Parathyroid adenoma (tissue), 2 donors: ENCODE results near the gene KLF17.

Source experiments
- H2AFZ ChIP-seq: fragments of 300-600 bp; sonication (generic); one replicate; pipeline ENCODE4 v1.7.0; 2017; ENCODE audit warnings: antibody characterized with exemption, mild to moderate bottlenecking
- H3K27ac ChIP-seq: fragments of 300-600 bp; sonication (generic); one replicate; pipeline ENCODE4 v1.7.0; 2017
- H3K27me3 ChIP-seq: fragments of 300-600 bp; sonication (generic); one replicate; pipeline ENCODE4 v1.7.0; 2017; ENCODE audit warnings: low read length; ENCODE audit not compliant: control insufficient read depth, insufficient read depth
- H3K36me3 ChIP-seq: fragments of 300-600 bp; sonication (generic); one replicate; pipeline ENCODE4 v1.7.0; 2017; ENCODE audit warnings: low read length; ENCODE audit not compliant: control insufficient read depth, insufficient read depth
- H3K4me1 ChIP-seq: fragments of 300-600 bp; sonication (generic); one replicate; pipeline ENCODE4 v1.7.0; 2017; ENCODE audit warnings: control low read depth
- H3K4me2 ChIP-seq: fragments of 300-600 bp; sonication (generic); one replicate; pipeline ENCODE4 v1.7.0; 2017; ENCODE audit warnings: low read length
- H3K4me3 ChIP-seq: fragments of 300-600 bp; sonication (generic); one replicate; pipeline ENCODE4 v1.7.0; 2017; ENCODE audit warnings: low read depth, low read length
- H3K79me2 ChIP-seq: fragments of 300-600 bp; sonication (generic); one replicate; pipeline ENCODE4 v1.7.0; 2017; ENCODE audit warnings: control low read depth
- H3K9ac ChIP-seq: fragments of 300-600 bp; sonication (generic); one replicate; pipeline ENCODE4 v1.7.0; 2017; ENCODE audit warnings: mild to moderate bottlenecking
- H3K9me3 ChIP-seq: fragments of 300-600 bp; sonication (generic); one replicate; pipeline ENCODE4 v1.7.0; 2017; ENCODE audit warnings: low read length; ENCODE audit not compliant: control insufficient read depth
- TF ChIP-seq, protein P1 (sequence below): fragments of 300-600 bp; sonication (generic); IDR thresholded peaks from one replicate; pipeline ENCODE4 v1.7.0; 2017; ENCODE audit warnings: antibody characterized with exemption, mild to moderate bottlenecking
- donor health status: primary hyperparathyroidism.

KLF17 gene

DNA sequence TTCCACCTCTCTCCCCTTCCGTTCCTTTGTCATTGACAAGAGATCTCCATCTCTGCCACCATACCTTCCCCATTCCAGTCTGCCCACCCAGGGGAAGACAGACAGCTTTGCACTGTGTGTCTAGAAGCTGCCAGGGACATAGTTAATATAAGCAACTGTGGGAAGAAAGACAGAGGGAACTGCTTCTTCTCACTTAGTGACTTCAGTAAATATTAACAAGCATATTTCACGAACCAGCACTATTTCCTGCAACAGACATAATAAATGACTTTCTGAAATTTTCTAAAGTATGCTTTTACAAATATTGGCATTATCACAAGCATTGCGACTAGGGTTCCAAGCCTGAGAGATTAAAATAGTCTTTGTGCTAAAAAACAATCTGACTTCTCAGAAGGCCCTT lies 44.2 kb upstream of the KLF17 start:
- TF ChIP-seq, protein P1, sequence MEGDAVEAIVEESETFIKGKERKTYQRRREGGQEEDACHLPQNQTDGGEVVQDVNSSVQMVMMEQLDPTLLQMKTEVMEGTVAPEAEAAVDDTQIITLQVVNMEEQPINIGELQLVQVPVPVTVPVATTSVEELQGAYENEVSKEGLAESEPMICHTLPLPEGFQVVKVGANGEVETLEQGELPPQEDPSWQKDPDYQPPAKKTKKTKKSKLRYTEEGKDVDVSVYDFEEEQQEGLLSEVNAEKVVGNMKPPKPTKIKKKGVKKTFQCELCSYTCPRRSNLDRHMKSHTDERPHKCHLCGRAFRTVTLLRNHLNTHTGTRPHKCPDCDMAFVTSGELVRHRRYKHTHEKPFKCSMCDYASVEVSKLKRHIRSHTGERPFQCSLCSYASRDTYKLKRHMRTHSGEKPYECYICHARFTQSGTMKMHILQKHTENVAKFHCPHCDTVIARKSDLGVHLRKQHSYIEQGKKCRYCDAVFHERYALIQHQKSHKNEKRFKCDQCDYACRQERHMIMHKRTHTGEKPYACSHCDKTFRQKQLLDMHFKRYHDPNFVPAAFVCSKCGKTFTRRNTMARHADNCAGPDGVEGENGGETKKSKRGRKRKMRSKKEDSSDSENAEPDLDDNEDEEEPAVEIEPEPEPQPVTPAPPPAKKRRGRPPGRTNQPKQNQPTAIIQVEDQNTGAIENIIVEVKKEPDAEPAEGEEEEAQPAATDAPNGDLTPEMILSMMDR = no peak
- Histone ChIP-seq H3K27ac (no peak overlapping the region), H3K79me2 (no peaks in the 10 kb centered on the region)

DNA sequence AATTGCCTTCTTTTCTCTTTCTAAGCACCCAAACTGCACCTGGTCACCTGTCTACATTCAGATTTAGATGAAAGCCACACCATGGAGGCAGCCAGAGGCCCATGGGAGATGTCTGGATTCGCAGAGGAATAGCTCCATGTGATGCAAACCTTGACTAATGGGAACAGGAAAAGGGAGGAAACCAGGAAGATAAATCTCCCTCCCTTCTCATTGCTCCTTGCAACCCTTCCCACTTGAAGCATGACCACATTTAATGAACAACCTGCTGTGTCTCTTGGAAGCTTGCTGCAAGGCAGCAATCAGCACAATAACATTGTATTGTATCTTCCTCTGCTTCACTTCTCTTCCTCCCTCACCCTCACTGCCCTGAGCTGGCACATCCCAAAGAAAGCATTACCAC lies 42.6 kb upstream of the KLF17 start:
- Histone ChIP-seq H3K9ac (no peak overlapping the region), H3K27ac (no peak overlapping the region), H2AFZ (no peak overlapping the region), H3K4me1 (no peaks in the 10 kb centered on the region), H3K4me2 (no peak overlapping the region), H3K9me3 (no peaks in the 10 kb centered on the region), H3K36me3 (no peaks in the 10 kb centered on the region), H3K4me3 (no peak overlapping the region), H3K27me3 (no peaks in the 10 kb centered on the region), H3K79me2 (no peaks in the 10 kb centered on the region)
- TF ChIP-seq, protein P1 = no peak

More for the DNA sequence above, 44.2 kb upstream of the KLF17 start:
- Histone ChIP-seq H3K9me3 (no peaks in the 10 kb centered on the region), H2AFZ (no peak overlapping the region), H3K4me3 (no peak overlapping the region), H3K36me3 (no peaks in the 10 kb centered on the region), H3K9ac (no peak overlapping the region), H3K4me1 (no peaks in the 10 kb centered on the region), H3K4me2 (no peak overlapping the region), H3K27me3 (no peaks in the 10 kb centered on the region)

DNA sequence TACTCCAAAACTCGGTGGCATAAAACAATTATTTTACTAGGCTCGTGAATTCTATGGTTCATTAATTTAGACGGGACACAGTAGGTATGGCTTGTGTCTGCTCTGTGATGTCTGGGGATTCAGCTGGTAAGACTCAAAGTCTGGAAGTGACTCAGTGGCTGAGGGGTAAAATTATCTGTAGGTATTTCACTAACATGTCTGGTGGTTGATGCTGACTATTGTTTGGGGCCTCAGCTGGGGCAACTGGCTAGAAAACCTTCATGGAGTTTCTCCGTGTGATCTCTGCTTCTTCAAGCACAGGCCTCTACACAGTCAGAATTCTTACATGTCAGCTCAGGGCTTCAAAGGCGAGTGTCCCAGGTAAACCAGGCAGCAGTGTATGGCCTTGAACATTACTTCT lies 41.2 kb upstream of the KLF17 start:
- no peak overlapping the region for H3K4me2 ChIP-seq
- no peak overlapping the region for H3K9ac ChIP-seq
- TF ChIP-seq, protein P1 = no peak
- H3K4me3 ChIP-seq = no peak overlapping the region
- no peaks in the 10 kb centered on the region for H3K36me3 ChIP-seq
- H3K27ac ChIP-seq = no peak overlapping the region
- no peak overlapping the region for H2AFZ ChIP-seq
- no peaks in the 10 kb centered on the region for H3K27me3 ChIP-seq
- no peaks in the 10 kb centered on the region for H3K79me2 ChIP-seq
- no peaks in the 10 kb centered on the region for H3K9me3 ChIP-seq
- no peaks in the 10 kb centered on the region for H3K4me1 ChIP-seq

DNA sequence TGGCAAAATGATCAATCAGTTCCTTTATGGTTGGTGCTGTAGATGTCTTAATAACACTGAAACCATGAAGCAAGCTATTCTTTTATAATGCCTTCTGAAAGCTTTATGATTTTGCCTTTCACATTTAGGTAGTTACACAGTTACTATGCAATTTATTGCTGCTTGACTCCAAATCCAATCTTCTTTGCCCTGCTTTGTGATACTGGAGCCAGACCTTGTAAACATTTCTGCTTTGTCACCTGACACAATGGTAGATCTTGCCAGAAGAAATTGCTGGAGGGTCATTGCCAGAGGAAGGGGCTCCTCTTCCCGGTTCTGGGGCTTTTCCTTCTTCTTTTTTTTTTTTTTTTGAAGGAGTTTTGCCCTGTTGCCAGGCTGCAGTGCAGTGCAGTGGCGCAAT lies 40.5 kb upstream of the KLF17 start:
- H3K4me2 ChIP-seq = no peak overlapping the region
- no peaks in the 10 kb centered on the region for H3K4me1 ChIP-seq

DNA sequence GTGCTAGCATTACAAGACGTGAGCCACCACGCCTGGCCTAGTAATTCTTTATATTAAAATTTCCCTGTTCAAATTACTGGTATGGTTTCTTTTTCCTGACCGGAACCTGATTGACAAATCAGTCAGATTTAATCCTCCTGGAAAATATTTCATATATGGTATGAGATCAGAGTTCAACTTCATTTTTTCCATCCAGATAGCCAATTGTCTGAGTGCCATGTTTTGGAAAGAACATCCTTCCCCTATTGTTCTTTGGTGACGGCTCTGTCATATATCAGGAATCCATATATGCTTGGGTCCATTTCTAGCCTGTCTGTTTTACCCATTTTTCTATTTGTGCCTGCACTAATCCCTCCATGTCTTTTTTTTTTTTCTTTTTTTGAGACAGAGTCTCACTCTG lies 39.1 kb upstream of the KLF17 start:
- H3K4me3 ChIP-seq = no peak overlapping the region
- no peak overlapping the region for H2AFZ ChIP-seq
- H3K79me2 ChIP-seq = no peaks in the 10 kb centered on the region
- TF ChIP-seq, protein P1 = no peak
- no peak overlapping the region for H3K9ac ChIP-seq
- no peaks in the 10 kb centered on the region for H3K27me3 ChIP-seq
- no peaks in the 10 kb centered on the region for H3K4me1 ChIP-seq
- H3K9me3 ChIP-seq = no peaks in the 10 kb centered on the region
- no peak overlapping the region for H3K27ac ChIP-seq
- no peak overlapping the region for H3K4me2 ChIP-seq
- no peaks in the 10 kb centered on the region for H3K36me3 ChIP-seq

More for the DNA sequence above, 40.5 kb upstream of the KLF17 start:
- H2AFZ ChIP-seq = no peak overlapping the region
- TF ChIP-seq, protein P1 = no peak
- H3K4me3 ChIP-seq = no peak overlapping the region
- no peaks in the 10 kb centered on the region for H3K9me3 ChIP-seq
- no peaks in the 10 kb centered on the region for H3K36me3 ChIP-seq
- H3K27me3 ChIP-seq = no peaks in the 10 kb centered on the region
- no peak overlapping the region for H3K9ac ChIP-seq
- H3K27ac ChIP-seq = no peak overlapping the region
- no peaks in the 10 kb centered on the region for H3K79me2 ChIP-seq
